Calu3 (cell line): Measurements from ENCODE around the gene PKHD1. TPM values are rescaled to one million over a fixed set of nuclear protein-coding genes. Genes with fewer than 3 reads are reported as not detected.
"Not testable (repeated sequence)": the region's sequence is repeated elsewhere in the genome, so short reads cannot be mapped to it uniquely, and the experiment has no call there.

ENCODE experiments used
- BruUV-seq: library from RNA; stranded (reverse); fragments of 400-500 nt; replicated peaks from 2 replicates; lab custom pipeline; 2021; lab: Mats Ljungman, UMichigan
- CTCF ChIA-PET: fragments of 300-600 bp; sonication (Branson Sonifier 250); formaldehyde crosslinking; loops from one replicate; lab custom pipeline; 2022; ENCODE audit warnings: antibody characterized with exemption; lab: Charles Lee
- DNase-seq: peaks from one replicate; pipeline ENCODE4 v3.0.0; 2022
- H3K27ac Mint-ChIP-seq: one replicate; pipeline ENCODE4 v1.8.0; 2022; ENCODE audit warnings: mixed read lengths; ENCODE audit not compliant: unreplicated experiment
- H3K27me3 Mint-ChIP-seq: one replicate; pipeline ENCODE4 v1.8.0; 2022; ENCODE audit warnings: mixed read lengths; ENCODE audit not compliant: unreplicated experiment
- H3K36me3 Mint-ChIP-seq: one replicate; pipeline ENCODE4 v1.8.0; 2022; ENCODE audit warnings: mild to moderate bottlenecking, moderate library complexity, mixed read lengths; ENCODE audit not compliant: insufficient read depth, unreplicated experiment
- H3K4me1 Mint-ChIP-seq: one replicate; pipeline ENCODE4 v1.8.0; 2022; ENCODE audit warnings: mild to moderate bottlenecking, low read depth, mixed read lengths; ENCODE audit not compliant: unreplicated experiment
- H3K4me3 Mint-ChIP-seq: one replicate; pipeline ENCODE4 v1.8.0; 2022; ENCODE audit warnings: mild to moderate bottlenecking, low read depth, moderate library complexity, mixed read lengths; ENCODE audit not compliant: unreplicated experiment
- H3K9me3 Mint-ChIP-seq: one replicate; pipeline ENCODE4 v1.8.0; 2022; ENCODE audit warnings: low read depth, mixed read lengths; ENCODE audit not compliant: unreplicated experiment
- CTCF ChIP-seq: fragments of 200-600 bp; IDR thresholded peaks from one replicate; pipeline ENCODE4 v1.8.0; 2022; ENCODE audit warnings: antibody characterized with exemption; ENCODE audit not compliant: unreplicated experiment
- intact Hi-C: fragments of 100-400 bp; cut with micrococcal nuclease; formaldehyde crosslinking; loops from one replicate; pipeline ENCODE4 v1.10.0; 2022; ENCODE audit not compliant: unreplicated experiment
- total RNA-seq: library from RNA; stranded (reverse); gene quantifications from 2 replicates; pipeline ENCODE4 v1.2.3, GENCODE V29; 2022

Gene PKHD1
- total RNA-seq, 1 experiment from 2014 or later: 25.2 TPM

GRCh38 chr6:51953246-51953645 is 134.2 kb downstream of the PKHD1 start:
- CTCF ChIA-PET: no interaction called here
- Mint-ChIP-seq H3K36me3 (no peaks in the 10 kb centered on the region), H3K27ac (no peak overlapping the region), H3K4me1 (no peaks in the 10 kb centered on the region), H3K4me3 (no peak overlapping the region), H3K9me3 (no peaks in the 10 kb centered on the region), H3K27me3 (no peaks in the 10 kb centered on the region)
- DNase-seq: no peak
- intact Hi-C loops: no loop called here
- no peak for TF ChIP-seq CTCF
- BruUV-seq: no TSS peak

GRCh38 chr6:51951924-51952323 is 135.5 kb downstream of the PKHD1 start:
- Mint-ChIP-seq H3K27ac (no peak overlapping the region), H3K9me3 (no peaks in the 10 kb centered on the region), H3K4me1 (no peaks in the 10 kb centered on the region), H3K36me3 (no peaks in the 10 kb centered on the region), H3K4me3 (no peak overlapping the region), H3K27me3 (no peaks in the 10 kb centered on the region)
- DNase-seq: no peak
- TF ChIP-seq CTCF: no peak
- intact Hi-C loops: no loop called here
- BruUV-seq: no TSS peak
- CTCF ChIA-PET: no interaction called here

- no peaks in the 10 kb centered on the region for H3K9me3 Mint-ChIP-seq
- no peak for TF ChIP-seq CTCF
- no peak overlapping the region for H3K27ac Mint-ChIP-seq
- no peaks in the 10 kb centered on the region for H3K4me1 Mint-ChIP-seq
- CTCF ChIA-PET: interaction anchor here (0.5 kb wide), 1 partner anchor 88 kb away, joined by 6 read pairs; no protein-coding TSS in a partner anchor
- no peak overlapping the region for H3K4me3 Mint-ChIP-seq
- BruUV-seq: no TSS peak
- no peaks in the 10 kb centered on the region for H3K27me3 Mint-ChIP-seq
- DNase-seq: no peak
- intact Hi-C loops: no loop called here
- no peaks in the 10 kb centered on the region for H3K36me3 Mint-ChIP-seq
Measured at GRCh38 chr6:51949526-51949925, 137.9 kb downstream of the PKHD1 start.

- peaks cover 14% of the 10 kb centered on the region for H3K4me1 Mint-ChIP-seq
- intact Hi-C loops, BruUV-seq, H3K36me3 Mint-ChIP-seq, H3K4me3 Mint-ChIP-seq, DNase-seq, H3K27me3 Mint-ChIP-seq, H3K27ac Mint-ChIP-seq, H3K9me3 Mint-ChIP-seq, CTCF ChIA-PET: not testable (repeated sequence)
Measured at GRCh38 chr6:51939695-51940094, 147.7 kb downstream of the PKHD1 start.

- peaks cover 14% of the 10 kb centered on the region for H3K4me1 Mint-ChIP-seq
- H3K36me3 Mint-ChIP-seq: no peaks in the 10 kb centered on the region
- no peak for DNase-seq
- H3K27me3 Mint-ChIP-seq: no peaks in the 10 kb centered on the region
- H3K4me3 Mint-ChIP-seq: no peak overlapping the region
- H3K9me3 Mint-ChIP-seq: no peaks in the 10 kb centered on the region
- BruUV-seq: no TSS peak
- CTCF ChIA-PET: no interaction called here
- intact Hi-C loops: no loop called here
- TF ChIP-seq CTCF: no peak
- H3K27ac Mint-ChIP-seq: no peak overlapping the region
Measured at GRCh38 chr6:51936531-51937290, 150.7 kb downstream of the PKHD1 start.
